ENCODE measurements around the gene DAB1. TPM values are rescaled to one million over a fixed set of nuclear protein-coding genes. Genes with fewer than 3 reads are reported as not detected.

Gene DAB1
- total RNA-seq, 1 donor from 2014 or later: 35.9 TPM

DNA sequence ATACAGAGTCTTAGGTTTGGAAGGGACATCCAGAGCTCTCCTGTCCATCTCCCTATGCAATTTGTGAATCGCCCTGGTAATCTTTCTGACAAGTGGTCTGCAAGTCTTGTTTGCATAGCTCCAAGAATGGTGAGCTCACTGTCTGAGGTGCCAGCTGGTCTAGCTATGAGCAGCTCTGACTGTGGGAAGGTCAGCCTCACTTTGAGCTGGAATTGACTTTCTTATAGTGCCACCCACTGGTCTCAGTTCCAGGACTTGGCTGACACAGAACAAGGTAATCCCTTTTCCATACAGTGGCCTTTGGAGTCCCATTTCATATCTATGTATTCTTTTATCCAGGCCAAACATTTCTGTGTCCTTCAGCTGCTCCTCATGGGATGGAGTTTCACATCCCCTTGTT lies 362.5 kb downstream of the DAB1 start:
- no peak for FAIRE-seq

DNA sequence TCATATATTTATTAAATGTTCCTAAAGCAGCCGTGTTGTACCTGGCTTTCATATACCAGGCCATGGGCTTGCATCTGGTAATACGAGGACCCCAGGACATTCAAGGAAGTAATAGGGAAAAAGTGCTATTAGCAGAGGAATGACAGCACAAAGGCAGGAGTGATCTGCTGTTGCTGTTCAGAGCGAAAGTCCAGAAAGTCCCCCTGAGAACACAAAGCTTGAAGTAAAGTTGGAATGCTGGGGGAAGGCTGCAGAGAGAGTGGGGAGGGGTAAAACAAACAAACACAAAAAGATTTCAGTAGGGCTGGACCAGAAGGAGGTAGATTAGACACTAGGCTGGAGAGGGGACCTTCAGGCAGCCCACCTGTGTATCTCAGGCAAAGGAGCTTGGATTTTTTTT lies 363.4 kb downstream of the DAB1 start:
- no peak for FAIRE-seq
- no peak for DNase-seq (ENCODE audit: low spot score in 2 of 2)

More for the DNA sequence above, 362.5 kb downstream of the DAB1 start:
- DNase-seq (ENCODE audit: low spot score in 2 of 2): no peak

DNA sequence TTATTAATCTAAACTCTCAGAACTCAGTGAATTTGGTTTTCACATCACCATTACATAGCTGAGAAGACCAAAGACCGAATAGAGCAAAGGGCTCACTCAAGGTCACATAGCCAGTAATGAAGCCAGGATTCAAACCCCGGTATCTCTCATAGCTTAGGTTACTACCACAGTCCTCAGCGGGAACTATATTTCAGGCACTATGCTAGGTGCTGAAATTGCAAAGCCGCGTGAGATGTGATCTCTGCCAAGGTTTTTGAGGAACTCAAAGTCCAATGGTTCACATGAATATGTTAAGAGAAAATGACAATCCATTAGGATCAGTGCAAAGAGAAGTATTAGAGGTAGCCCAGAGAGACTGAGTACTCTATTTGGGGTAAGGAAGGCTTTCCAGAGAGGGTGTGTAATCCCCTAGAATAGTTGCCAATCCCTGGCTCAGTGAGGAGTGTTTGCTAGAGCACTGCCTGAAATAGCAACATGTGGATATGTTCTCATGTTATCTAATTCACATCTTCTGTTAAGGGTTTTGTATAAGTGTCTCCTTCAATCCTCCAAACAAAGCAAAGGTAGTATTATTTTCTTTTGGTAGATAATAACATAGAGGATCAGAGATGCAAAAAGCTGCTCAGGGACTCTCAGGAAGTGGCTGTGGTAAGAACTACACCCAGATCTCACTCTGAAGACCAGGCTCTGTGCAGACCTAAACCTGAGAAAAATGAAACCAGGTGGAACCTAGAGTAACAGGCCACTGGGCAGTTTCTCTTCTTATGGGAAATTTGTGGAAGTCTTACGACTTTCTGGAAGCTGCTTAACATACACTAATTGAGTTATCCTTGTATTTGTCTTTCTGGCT lies 365.0 kb downstream of the DAB1 start:
- FAIRE-seq: no peak
- DNase-seq (ENCODE audit: low spot score in 2 of 2): no peak

DNA sequence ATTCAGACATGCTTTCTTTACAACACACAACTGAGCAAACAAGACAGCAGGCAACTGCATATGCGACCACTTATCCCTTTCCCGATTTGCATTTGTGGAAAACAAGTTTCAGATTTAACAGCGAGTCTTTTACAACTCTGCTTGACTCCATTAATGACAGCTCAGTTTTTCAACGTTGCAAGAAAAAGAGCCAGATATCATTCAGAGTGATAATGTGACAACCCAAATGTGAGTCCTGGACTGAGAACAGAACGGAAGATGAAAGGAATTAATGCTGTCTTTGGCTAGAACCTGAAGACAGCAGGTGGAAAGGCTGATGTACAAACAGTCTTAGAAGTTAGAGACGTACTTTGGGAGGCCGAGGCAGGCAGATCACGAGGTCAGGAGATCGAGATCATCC lies 375.0 kb downstream of the DAB1 start:
- DNase-seq (ENCODE audit: low spot score in 2 of 2) (no peak), FAIRE-seq (no peak)

DNA sequence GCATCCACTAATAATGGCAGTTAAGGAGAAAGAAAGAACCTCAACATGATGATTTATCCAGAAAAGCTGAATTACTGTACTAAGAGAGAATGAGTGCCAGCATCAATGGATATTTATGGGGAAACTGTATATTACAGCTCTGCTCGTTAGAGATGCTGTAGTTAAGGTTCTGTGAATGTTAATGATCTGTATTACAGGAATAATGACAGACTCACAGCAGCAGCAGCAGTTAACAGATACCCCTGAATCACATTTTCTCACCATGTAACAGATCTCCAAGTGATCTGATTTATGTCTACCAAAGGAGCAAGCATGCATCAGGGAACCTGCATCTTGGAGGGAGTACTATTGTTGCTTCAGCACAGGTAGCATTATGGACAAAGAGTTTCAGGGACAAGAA lies 377.4 kb downstream of the DAB1 start:
- DNase-seq (ENCODE audit: low spot score in 2 of 2) (no peak), FAIRE-seq (no peak)

DNA sequence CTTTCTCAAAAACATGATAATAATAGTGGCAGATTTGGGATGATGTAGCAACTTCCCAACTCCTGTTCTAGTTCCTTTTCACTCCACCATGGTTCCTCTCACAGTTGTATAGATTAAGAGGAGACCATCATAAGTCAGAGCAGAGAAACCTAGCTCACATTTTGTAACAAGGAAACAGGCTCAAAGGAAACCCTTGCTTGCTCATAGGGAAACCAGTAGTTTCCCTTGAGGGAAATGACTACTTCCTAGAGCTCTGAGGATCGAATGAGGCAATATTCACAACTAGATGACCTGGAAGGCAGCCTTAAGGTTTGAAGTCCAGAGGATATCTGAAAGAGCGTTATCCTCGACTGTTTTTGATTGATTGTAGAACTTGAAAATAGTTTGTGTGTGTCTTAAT lies 382.0 kb downstream of the DAB1 start:
- no peak for FAIRE-seq
- no peak for DNase-seq (ENCODE audit: low spot score in 2 of 2)

DNA sequence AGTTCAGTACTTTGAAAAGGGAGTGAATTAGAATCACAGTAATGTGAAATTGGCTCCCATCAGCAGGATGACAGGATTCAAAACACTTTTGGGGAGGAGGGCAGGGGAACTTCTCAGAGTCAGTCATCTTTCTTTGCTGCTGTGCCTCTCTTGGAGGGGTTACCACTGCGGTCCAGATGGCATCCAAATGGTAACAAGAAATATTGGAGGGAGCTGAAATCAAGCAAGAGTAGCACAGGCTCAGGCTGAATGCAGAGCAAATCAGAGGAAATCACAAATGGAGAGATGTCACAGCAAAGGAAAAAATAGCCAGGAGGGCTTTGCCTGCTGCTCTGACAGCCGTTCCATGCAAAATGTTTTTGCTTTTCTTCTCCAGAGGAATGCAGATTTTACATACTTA lies 383.0 kb downstream of the DAB1 start:
- FAIRE-seq: no peak
- DNase-seq (ENCODE audit: low spot score in 2 of 2): no peak

DNA sequence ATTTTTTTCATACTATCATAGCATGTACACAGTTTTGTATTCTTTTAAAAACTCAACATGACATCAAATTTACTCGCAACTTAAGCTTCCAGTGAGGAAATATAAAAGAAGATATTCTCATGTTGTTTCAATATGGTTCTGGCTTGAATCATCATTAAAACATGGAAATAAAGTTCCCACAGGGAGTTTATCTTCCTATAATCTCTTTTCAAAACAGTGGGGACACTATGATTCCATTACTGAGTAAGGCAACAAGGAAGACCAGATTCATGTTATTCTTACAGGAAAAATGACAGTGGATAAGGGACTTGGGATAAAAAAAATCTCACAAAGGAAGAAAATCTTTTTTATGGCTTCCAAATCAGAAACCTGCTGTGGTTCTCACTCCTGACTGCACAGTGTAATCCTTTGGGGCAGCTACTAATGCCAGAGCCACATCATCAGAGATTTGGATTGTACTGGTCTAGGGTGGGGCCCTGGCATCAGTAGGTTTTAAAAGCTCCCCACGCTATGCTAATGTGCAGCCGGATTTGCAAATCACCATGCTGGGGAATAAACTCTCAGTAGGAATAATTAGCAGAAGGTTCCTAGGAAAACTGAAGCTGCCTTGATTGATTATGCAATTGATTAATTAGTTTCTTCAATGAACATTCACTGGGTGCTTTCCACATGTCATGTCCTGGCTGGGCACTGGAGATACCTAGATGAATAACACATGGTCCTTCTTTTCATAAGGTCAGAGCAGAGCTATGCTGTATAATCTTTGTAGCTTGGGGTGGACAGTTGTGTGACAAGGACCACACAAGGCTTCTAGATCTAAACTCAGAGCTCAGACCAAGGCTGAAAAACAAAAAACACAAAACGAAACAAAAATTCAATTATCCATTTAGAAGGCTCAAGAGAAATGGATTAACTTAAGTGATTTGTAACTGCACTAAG lies 386.9 kb downstream of the DAB1 start:
- FAIRE-seq: no peak

DNA sequence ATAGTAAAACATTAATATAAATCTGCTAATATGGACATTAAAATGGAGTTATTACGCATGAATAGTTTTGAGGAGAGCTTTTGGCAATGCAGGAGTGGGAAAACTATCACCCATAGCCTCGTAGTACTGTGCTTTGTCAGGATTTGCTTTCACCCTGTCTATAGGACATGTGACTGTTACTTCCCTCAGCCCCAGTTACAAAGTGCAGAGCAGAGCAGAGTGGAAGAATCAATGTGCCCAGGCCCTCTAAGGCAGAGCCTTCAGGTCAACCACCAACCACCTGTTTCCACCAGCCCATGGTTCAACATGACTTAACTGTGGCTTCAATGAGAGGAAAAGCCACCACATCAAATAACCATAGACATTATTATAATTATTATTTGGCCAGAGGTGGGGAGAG lies 389.1 kb downstream of the DAB1 start:
- FAIRE-seq (no peak), DNase-seq (ENCODE audit: low spot score in 2 of 2) (no peak)

More for the DNA sequence above, 386.9 kb downstream of the DAB1 start:
- DNase-seq (ENCODE audit: low spot score in 2 of 2): no peak

DNA sequence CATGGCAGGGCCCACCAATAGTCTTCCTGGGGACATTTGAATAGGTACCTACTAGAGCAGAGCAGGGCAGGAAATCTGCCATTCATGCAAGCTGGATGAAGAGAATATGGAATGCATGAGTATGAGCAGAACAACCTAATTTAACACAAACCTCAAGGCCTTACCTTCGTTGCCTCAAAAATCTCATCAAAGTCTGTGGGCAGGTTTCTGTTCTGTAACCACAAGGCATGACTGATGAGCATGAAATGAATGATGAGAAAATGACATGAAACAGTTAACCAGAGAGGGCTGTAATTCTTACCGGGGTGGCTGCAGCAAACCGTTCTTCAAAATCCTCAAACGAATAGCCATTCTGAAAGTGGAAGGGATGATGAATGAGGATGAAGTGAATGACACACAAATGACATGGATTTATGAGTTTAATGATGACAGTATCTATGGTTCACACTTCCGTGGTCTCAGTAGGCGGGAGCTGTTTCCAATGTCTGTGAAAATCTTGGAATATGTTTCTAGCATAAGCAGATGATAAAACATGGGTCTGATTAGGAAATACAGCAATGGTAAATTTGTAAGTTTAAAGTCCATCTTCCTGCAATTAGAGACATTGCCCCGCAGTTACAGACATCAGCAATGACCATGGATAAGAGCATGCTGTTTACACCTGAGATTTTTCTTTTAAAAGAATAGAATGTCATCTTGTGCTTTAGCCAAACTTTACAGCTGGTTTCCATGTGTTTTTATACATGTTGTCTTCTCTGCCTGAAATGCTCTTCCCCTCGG lies 390.4 kb downstream of the DAB1 start:
- FAIRE-seq (no peak), DNase-seq (ENCODE audit: low spot score in 2 of 2) (no peak)

DNA sequence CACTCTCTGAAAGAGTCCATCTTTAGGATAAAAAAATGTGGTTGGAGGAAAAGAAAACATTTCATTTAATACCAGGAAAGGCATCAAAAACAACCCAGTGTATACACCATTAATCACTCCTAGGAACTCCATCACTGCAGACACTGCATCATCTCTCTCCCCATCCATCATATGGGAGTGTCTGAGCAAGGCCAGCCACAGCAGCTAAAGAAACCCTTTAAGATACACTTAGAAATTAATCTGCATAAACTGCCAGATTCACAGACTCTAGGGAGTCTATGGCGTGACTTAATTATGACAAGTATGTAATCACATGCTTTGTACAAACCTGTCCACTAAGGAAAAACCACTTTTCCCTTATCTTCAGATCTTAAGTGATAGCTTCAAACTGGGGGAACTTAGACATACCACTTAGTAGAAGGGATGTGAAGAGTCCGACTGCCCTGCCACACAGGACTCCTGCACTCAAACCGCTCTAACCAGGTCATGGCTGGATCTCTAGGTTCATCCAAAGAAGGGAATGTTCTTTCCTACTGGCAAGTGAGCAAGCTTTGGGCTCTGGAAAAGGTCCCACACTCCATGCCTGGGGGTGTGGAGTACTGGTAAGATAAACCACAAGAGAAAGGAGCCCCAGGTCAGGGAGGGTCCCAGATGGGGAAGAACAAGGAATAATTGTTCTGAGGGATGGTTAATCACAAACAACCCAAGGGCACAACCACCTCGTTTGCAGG lies 397.1 kb downstream of the DAB1 start:
- DNase-seq (ENCODE audit: low spot score in 2 of 2) (no peak), FAIRE-seq (no peak)

DNA sequence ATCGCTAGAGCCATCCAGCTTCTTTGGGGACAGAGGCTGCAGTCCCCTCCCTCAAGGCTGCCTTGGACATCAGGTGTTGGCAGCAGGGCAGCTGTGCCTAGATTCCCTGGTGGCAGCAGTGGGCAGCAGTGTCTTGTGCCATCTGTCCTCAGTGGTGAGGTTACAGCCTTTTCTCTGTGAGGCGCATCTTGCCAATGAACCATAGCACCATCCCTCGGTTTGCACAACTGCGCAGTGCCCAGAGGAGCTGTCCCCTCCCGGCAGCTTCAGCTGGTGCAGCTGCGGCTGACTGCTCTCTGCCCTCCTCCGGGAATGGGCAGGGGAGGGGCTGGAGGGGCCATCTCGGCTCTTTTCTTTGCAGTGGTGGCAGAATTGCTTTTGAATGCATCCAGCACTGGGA lies 399.0 kb downstream of the DAB1 start:
- FAIRE-seq (no peak), DNase-seq (ENCODE audit: low spot score in 2 of 2) (peak; percentile 14 to 19)

DNA sequence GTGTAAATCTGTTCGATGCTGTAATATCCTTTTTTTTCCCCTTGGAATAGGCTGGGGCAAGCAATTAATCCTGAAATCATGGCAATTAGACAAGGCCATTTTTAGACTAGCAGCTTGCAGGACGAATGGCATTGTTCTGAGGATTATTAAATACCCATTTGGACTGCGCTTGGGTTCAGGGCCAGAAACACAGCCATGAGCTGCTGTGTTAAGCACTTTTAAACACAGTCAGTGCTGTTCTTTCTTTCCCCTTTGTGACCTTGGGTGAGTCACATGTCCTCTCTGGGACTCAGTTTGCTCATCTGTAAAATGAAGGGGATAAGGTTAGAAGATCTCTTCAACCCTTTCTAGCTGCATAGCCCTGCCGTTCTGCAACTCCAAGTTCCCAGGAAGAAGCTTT lies 399.4 kb downstream of the DAB1 start:
- FAIRE-seq (no peak), DNase-seq (ENCODE audit: low spot score in 2 of 2) (no peak)

DNA sequence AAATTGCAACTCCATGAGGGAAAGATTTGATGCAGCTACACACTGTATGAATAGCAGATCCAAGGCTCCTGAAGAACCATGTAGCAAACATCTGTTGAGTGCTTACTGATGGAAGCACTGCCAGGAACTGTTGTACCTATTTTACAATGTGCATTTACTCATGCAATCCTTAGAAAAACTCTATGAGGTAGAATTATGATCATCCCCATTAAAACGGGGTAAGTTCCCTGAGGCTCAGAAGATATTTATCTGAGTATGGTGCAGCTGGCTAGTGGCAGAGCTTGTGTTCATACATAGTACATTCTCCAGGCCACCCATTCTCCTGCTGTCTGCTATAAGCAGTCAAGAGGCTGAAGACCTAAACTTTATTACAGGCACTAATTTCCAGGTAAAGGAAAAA lies 403.6 kb downstream of the DAB1 start:
- DNase-seq (ENCODE audit: low spot score in 2 of 2) (no peak), FAIRE-seq (no peak)

DNA sequence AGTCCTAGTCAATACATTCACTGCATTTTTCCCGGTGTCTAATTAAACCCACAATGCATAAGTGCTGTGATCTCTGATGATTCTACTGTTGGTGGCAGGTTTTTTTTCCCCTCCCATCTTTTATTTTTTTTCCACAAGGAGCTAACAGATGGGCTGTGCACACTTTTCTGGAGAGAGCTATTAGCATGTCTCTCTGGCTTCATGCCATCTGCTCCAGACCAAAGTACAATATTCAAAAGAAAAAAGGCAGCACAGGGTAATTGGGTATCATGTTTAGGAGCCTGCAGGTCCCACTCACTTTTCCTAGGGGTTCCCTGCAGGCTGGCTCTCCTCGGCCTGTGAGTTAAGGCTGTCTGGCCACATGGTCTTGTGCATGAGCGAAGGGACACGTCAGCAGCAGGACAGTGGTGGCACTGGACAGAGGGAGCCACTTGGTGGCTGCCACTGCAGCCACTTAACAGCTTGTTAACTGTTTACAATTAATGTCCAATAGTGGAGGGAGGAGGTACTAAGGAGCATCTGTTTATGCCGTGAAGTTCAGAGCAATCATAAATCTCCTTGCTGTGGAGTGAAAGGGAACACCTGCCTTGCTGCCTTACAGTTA lies 404.5 kb downstream of the DAB1 start:
- DNase-seq (ENCODE audit: low spot score in 2 of 2) (no peak), FAIRE-seq (no peak)

DNA sequence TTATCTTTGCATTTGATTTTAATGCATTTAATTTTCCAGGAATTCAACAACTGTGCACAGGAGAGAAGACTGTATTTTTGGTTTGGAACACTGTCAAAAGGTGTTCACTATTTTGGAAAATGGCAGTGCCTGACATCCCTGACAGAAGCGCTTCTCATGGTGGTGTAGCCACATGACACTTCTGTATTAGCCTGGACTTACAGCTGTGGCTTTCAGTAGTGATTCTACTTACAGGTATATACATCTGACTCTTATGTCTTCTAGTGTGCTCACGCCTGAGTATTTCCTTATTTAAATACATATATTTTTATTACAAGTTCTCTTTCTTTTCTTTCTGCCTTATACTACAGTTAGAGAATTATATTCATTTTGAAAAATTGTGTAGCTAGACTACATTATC lies 405.7 kb downstream of the DAB1 start:
- DNase-seq (ENCODE audit: low spot score in 2 of 2) (no peak), FAIRE-seq (no peak)

DNA sequence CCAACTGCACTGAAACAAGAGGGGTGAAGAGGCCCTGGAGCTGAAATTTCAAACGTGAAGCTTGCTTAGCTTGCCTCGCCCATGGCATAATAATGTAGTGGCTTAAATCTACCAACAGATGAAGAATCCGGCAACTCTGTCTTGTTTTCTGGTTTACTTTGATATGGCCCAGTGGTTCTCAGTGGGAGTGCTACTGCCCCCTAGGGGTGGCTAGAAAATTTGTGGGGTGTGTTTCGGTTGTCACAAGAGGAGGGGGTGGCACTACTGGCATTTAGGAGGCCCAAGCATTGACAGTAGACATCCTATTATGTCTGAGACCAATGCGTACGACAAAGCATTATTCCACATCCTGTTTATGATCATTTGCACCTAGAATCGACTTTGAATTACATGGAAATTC lies 406.1 kb downstream of the DAB1 start:
- FAIRE-seq: no peak
- no peak for DNase-seq (ENCODE audit: low spot score in 2 of 2)

DNA sequence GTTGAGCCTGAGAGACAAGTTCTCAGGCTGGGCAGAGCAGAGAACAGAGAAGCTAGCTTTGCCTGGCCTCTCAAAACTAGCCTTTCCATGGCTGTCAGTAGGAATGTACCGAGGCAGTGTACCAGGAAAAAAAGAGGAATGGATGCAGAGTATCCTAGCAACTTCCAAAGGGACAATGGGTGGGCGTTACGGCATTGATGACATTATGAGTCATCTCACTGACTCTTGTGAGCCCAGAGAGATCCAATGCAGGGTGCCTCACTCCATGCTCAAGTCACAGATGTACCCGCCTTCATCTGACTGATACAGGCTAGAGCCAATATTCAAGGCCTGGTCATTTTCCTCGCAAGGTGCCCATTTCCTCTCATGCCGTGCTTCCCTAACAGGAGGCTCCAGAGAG lies 406.7 kb downstream of the DAB1 start:
- DNase-seq (ENCODE audit: low spot score in 2 of 2) (peak in 1 of 2 donors; percentile 30), FAIRE-seq (no peak)

DNA sequence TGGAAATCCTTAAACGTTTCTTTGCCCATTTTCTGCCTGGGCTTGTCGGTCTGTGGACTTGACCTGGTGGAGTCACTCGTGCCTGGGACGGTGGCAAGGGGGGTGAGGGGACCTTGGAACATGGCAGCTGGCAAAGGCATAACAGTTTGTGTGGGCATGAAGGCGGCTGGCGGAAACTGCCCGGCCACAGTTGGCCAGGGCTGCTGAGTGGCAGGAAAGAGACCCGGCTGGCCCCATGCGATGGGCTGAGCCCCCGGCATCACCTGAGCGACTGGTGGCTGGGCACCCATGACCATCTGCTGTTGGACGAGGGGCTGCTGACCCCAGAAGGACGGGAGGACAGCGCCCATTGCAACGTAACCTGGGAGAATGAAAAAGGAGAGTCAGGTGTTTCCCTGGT lies 408.8 kb downstream of the DAB1 start:
- no peak for DNase-seq (ENCODE audit: low spot score in 2 of 2)
- no peak for FAIRE-seq

DNA sequence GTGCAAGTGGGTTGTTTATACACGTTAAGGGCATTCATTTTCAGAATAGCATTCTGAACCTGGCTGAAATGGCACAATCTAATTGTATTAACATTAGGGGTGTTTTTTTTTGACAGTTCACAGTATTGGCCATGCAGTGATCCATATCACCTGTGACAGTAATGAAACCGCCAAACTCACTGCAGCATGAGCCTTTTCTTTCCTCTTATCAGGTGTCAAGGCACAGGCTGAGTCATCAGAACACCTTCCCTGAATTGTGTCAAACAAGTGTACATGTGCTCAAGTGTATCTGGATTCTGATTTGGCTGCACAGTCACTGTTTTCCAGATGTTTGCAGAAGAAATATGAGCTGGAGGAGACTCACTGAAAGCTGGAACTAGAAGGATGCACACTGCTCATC lies 410.3 kb downstream of the DAB1 start:
- DNase-seq (ENCODE audit: low spot score in 2 of 2) (no peak), FAIRE-seq (no peak)
